Fibroblast of the conjunctiva (primary cell): ENCODE data around the gene B4GALT6.

Experiments
- DNase-seq: peaks from one replicate; pipeline ENCODE4 v3.0.0-alpha.2; 2010; ENCODE audit warnings: low read depth

Gene B4GALT6

GRCh38 chr18:31591628-31592027 lies 92.8 kb downstream of the B4GALT6 start, which contains the start of gene TTR:
Gene TTR, plus strand, starts transcription at chr18:31591877. Its CDS starts 26 bp downstream, at chr18:31591903.
- DNase-seq: no peak

GRCh38 chr18:31591113-31591512 lies 93.3 kb downstream of the B4GALT6 start:
- no peak for DNase-seq

- no peak for DNase-seq
Observed at GRCh38 chr18:31590570-31590969, 93.8 kb downstream of the B4GALT6 start.

- no peak for DNase-seq
Observed at GRCh38 chr18:31587529-31587928, 96.9 kb downstream of the B4GALT6 start.

GRCh38 chr18:31586616-31587015 lies 97.8 kb downstream of the B4GALT6 start:
- no peak for DNase-seq

- no peak for DNase-seq
Observed at GRCh38 chr18:31585991-31586390, 98.4 kb downstream of the B4GALT6 start.

GRCh38 chr18:31583185-31583854 lies 101.1 kb downstream of the B4GALT6 start:
- DNase-seq: no peak

- no peak for DNase-seq
Observed at GRCh38 chr18:31581498-31582197, 102.7 kb downstream of the B4GALT6 start.

- no peak for DNase-seq
Observed at GRCh38 chr18:31579375-31579774, 105.0 kb downstream of the B4GALT6 start.

- no peak for DNase-seq
Observed at GRCh38 chr18:31578126-31578525, 106.3 kb downstream of the B4GALT6 start.

GRCh38 chr18:31577195-31577594 lies 107.2 kb downstream of the B4GALT6 start:
- DNase-seq: no peak

- no peak for DNase-seq
Observed at GRCh38 chr18:31576670-31577069, 107.7 kb downstream of the B4GALT6 start.

- no peak for DNase-seq
Observed at GRCh38 chr18:31575515-31576257, 108.7 kb downstream of the B4GALT6 start.

GRCh38 chr18:31574359-31574758 lies 110.0 kb downstream of the B4GALT6 start:
- no peak for DNase-seq
